ENCODE results near the gene USH2A.

DNA sequence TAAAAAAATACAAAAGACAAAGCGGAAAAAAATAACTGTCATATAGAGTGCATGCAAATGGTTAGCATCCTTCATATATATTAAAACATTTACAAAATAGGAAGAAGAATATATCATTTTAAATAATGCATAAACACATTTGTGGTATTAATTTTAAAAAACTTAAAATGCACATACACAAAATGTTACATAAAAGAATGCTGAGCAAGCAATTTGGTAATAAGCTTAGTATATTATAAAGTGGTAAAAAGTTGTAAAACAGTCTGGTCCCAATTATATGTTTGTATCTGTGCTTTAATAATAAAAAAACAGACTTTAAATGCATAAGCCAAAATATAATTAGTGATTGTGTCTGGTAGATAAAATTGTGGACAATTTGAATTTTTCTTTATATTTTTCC, 394.6 kb downstream of the USH2A start:
- TF ChIP-seq, protein P1, sequence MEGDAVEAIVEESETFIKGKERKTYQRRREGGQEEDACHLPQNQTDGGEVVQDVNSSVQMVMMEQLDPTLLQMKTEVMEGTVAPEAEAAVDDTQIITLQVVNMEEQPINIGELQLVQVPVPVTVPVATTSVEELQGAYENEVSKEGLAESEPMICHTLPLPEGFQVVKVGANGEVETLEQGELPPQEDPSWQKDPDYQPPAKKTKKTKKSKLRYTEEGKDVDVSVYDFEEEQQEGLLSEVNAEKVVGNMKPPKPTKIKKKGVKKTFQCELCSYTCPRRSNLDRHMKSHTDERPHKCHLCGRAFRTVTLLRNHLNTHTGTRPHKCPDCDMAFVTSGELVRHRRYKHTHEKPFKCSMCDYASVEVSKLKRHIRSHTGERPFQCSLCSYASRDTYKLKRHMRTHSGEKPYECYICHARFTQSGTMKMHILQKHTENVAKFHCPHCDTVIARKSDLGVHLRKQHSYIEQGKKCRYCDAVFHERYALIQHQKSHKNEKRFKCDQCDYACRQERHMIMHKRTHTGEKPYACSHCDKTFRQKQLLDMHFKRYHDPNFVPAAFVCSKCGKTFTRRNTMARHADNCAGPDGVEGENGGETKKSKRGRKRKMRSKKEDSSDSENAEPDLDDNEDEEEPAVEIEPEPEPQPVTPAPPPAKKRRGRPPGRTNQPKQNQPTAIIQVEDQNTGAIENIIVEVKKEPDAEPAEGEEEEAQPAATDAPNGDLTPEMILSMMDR (IDR thresholded peaks at IDR 0.05): no peak
- TF ChIP-seq EZH2 (IDR thresholded peaks at IDR 0.05): no peak
